ENCODE measurements around the gene PLSCR4.
A peak's percentile ranks its signal among the peaks of the same experiment; 100 is the strongest.
"Not testable (repeated sequence)": the region's sequence is repeated elsewhere in the genome, so short reads cannot be mapped to it uniquely, and the experiment has no call there.

Gene PLSCR4

DNA sequence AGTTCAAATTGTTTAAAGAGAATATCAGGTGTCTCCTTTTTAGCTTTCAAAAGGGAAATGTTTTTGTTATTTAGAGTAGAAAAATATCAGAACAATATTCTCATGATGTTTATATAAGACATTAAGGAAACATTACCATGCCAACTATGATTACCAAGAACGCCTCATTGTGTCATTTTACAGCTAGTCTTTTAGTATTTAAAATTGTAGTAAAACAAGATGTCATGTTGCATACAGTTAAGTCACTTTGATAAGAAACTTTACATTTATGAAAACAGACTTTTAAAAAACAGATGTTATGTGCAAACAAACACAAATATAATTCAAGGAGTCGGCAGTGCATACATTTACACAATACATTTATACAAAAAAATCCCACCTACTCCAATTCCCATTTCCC is 4.4 kb downstream of the PLSCR4 start:
- DNase-seq (ENCODE audit: low read depth): no peak

DNA sequence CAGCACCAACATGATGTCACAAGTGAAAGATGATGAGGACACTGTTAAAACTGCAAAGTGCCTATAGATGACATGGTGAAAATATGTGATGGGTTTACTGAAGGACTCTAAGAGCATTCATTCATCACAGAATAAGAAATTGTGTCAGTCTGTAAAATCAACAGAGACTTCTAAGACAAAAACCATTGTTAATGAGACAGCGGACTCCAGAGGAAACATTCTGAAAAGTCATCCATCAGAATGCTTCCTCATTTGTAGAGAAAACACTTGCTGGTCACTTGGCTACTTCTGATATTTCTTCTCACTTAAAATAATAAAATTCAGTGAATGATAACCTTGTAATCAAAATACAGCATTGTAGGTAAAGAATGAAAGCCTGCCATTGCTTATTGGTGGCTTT is 7.3 kb downstream of the PLSCR4 start:
- DNase-seq (ENCODE audit: low read depth): no peak

DNA sequence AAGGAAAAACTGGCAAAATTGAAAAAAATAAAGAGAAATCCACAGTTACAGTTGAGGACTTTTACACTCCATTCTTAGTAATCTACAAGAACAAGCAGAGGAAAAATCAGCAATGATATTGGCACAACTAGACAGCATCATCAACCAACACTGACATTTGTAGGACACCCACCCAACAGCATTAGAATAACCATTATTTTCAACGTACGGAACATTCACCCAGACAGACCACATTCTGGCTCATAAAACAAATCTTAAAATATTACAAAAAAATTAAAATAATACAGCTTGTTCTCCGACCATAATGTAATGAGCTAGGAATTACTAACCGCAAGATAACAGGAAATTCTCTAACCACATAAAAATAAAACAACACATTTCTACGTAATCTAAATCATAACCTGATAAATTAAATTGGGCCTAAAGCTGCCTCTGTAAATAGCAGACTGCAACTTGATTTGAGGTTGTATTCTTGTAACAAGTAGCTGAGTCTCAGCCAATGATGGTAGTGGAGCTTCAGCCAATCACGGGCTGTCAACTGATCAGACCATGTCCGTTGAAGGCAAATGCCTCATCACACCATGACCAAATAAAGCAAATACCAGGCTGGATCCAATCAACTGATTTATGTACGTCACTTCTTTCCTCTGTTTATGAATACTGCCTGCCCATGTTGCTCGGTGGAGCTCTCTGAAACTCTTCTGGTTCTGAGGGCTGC is 9.2 kb downstream of the PLSCR4 start:
- DNase-seq (ENCODE audit: low read depth): no peak

DNA sequence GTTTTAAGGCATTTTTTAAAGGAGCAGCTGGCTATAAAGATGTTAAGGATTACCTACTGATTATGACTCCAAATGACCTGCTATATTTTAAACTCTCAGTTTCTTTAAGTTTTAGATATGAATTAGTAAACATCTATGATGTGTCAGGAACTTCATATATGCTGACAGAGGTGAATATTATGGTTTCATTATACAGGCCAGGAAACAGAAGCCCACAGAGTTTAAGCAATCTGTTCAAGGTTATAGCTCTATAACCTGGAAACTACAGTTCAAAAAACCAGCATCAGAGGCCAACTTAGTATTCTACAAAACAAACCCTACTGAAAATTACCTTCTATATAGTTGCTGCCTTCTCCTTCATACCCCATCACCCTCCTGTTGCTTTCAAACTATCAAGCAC is 17.4 kb downstream of the PLSCR4 start:
- no peak for DNase-seq (ENCODE audit: low read depth)

DNA sequence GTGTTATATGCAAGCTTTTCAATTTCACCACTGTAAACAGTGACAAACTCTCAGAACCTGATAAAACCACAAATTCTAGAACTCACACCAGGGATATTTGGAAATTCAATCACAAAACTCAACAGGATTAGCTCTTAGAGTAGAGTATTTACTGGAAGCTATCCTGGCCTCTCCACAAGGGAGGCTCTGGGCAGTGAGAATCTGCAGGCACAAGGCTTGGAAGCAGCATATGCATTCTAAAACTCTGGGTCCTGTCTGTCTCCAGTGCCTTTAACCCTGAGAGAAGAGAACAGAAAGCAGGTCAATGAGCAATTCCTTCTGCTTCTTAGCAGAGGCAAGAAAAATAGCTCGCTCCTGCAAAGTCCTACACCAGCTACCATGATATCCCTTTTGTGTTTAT is 23.4 kb downstream of the PLSCR4 start:
- DNase-seq (ENCODE audit: low read depth): no peak

DNA sequence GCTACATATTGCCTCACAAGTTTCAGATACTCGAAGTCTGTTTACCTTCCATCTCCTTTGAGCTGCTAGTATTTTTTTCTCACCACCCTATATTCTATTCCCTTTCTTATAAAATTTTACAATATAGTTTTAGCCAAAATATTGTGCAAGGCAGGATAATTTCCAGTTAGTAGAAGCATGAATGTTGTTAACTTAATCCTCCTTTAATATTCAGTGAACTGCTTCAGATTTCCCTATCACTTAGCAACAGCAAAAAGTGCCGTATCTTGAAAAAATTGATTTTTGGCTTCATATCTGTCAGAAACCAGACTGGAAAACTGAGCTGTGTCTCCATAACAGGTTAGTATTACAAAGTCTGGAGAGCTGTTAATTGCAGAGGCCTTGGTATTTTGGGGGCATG is 24.0 kb downstream of the PLSCR4 start:
- DNase-seq (ENCODE audit: low read depth): no peak

DNA sequence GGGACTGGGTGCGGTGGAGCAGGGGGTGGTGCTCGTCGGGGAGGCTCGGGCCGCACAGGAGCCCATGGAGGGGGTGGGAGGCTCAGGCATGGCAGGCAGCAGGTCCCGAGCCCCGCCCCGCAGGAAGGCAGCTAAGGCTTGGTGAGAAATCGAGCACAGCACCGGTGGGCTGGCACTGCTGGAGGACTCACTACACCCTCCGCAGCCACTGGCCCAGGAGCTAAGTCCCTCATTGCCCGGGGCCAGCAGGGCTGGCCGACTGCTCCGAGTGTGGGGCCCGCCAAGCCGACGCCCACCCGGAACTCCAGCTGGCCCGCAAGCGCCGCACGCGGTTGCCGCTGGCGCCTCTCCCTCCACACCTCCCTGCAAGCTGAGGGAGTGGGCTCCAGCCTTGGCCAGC is 25.4 kb downstream of the PLSCR4 start:
- DNase-seq (ENCODE audit: low read depth): not testable (repeated sequence)

DNA sequence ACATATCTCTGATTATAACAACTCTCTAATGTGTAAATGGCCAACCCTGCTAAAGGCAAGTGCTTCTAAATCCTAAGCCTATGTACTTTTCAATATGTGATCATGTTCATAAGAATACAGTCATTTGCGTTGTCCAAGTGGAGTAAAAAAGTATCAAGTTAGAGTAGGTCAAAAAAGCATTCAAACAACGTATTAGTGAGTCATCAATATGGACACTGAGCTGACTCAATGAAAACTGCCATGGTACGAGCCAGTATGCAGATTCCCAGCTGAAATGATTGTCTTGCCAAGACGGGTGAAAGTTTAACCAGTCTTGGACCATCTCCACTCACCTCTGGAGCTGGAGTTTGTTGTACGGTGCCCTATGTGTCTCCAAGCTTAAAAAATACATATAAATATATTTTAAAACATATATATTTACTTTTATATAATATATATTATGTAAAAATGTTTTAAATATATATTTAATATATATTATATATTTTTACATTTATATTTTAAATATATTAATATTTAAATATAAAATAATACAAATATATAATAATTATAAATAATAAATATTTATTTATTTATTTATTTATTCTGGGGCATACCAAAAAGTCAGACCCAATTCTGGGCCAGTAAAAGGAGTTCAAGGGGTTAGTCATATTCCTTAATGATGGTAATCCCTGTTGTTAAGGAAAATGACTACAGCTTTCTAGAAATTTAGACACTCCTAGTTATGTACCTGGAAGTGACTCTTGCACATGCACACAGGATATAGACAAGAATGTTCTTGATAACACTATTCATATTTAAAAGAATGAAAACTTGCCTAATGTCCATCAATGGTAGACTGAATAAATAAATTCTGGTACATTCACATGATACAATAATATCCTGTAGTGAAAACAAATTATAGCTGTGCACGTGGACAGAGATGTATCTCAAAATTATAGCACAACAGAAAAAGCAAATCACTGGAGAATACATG is 27.2 kb downstream of the PLSCR4 start:
- no peak for DNase-seq (ENCODE audit: low read depth)

DNA sequence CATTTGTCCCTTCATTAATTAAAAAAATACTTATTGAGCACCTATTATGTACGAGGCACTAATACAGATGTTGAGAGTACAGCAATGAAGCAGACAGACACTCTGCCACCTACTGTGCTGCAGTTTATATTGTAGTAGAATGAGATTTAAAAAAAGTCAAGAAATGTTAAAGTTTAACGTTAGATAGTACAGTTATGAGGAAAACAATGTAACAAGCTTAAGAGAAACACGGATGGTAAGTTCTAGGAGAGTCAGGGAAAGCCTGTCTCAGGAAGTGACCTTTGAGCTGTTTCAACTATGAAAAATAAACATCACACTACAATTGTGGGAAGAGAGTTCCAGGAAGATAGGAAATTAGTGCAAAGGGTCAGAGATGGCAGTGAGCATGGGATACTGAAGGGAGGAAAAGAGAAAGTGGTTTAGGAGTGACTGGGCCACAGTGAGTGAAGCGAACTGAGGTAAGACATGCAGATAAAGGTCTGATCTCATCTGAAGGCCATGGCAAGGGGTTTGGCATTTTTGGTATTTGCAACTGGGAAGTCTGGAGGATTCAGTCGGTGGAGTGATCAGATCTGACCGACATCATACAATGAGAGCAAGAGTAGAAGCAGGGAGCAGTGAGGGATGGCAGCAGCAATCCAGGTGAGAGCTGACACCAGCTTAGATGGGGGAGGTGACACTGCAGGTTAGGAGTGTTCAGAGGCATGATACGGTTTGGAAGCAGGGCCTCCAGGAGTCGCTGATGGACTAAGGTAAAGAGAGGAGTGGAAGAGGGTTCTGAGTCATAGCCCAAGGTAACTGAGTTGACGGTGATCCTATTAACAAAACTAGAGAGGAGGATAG is 28.5 kb downstream of the PLSCR4 start:
- no peak for DNase-seq (ENCODE audit: low read depth)

DNA sequence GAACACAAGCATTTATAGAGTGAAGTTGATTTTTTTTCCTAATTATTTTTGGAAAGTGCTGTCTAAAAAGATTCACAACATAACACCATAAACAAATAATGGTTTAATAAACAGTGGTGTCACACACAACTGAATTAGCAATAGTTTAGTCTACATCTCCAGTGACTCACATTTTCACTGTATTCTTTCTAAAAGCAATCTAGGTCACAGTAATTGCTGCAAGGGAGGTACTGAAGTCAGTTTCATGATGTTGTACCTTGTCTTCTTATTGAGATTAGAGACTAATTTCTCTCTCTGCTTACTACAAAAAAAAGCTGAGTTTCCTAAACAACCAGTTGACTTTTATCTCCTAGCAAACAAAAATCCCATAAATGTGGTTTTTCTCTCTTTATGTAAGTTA is 29.6 kb downstream of the PLSCR4 start:
- no peak for DNase-seq (ENCODE audit: low read depth)

DNA sequence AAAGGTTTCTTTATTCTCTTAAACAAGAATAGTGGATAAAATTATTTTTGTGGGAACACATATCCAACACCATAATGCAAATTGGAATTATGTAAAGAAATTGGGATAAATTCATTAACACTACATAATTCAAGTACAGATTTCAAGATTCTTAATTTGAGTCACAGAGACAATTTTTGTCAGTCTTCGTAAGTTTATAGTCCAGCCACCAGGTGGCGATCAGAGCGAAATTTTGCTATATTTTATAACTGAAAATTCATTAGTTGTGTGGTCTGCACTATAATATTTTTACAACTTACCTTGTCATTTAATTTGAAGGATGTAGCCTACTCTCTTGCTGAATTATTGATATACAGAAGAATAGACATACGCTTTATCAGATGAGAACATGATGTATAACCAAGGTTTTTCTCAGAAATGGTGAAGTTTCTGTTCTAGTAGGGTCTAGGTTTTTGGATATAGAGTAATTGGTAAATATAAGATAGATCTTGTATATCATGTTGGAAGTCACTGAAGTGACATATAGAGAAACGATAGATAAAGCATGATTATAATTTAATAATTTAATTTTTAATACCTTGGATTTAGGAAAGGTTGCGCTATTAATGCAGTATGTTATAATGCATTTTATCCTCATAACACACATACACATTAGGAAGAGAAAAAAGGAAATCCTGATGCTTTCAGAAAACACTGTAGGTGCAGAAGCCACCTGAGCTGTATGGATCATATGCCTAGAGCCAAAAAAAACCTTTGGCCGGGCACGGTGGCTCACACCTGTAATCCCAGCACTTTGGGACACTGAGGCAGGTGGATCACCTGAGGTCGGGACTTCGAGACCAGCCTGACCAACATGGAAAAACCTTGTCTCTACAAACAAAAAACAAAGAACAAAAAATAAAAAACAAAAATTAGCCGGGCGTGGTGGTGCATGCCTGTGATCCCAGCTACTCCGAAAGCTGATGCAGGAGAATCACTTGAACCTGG is 31.7 kb downstream of the PLSCR4 start:
- peak; percentile 4 for DNase-seq (ENCODE audit: low read depth)

DNA sequence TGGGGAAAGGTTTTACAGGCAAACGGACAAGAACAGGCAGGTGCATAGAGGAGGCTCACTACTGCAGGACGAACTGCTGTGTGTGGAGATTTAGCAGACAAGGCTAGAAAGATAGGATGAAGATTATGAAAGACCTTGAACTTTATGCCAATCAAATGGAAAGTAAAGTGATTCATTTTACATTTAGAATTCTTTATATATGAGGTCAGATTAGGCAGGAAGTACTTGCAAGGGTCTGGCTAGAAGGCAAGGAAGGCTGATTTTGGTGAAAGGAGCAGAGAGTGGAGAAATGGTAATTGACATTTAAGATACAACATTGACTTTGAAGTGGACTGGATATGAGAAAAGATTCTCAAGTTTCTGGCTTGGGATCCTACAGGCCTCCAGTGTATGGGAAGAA is 33.6 kb downstream of the PLSCR4 start:
- DNase-seq (ENCODE audit: low read depth): no peak

DNA sequence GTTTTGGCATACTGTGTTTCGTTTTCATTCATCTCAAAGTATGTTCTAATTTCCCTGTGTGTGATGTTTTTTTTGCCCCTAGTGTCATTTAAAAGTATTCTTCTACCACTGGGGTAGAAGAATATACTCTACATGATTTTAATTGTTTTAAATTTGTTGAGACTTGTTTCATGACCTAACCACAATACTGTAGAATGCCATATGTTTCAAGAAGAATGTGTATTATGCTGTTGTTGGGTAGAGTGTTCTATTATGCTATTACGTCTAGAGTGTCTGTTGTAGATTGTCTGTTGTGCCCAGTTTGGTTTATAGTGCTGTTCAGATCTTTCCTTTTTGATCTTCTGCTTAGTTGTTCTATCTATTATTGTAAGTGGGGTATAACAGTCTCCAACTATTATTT is 36.4 kb downstream of the PLSCR4 start:
- DNase-seq (ENCODE audit: low read depth): no peak

DNA sequence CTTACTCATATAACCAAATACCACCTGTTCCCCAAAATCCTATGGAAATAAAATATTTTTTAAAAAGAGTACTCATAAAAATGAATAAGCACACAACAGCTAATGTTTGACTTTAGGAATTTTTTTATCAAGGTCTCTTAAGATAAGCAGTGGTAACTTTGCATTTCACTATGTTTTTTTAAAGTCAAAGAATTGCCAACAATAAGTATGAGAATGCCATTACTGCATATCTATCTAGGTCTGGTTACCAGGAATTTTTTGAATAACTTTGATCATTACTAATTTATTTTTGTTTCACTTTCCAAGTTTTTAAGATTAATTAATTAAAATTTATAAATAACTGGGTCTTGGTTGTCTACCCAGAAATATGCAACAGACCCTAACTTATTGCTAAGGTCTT is 41.5 kb downstream of the PLSCR4 start:
- no peak for DNase-seq (ENCODE audit: low read depth)

DNA sequence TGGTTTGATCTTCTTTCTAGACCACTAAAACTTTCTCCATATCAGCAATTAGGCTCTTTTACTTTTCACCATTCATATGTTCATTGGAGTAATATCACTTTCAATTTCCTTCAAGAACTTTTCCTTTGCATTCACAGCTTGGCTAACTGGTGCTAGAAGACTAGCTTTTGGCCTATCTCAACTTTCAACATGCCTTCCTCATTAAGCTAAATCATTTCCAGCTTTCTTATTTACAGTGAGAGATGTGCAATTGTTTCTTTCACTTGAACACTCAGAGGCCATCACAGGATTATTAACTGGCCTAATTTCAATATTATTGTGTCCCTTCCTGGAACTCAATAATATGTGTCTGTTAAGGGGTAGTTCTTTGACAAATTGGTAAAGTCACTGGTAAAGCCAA is 47.1 kb downstream of the PLSCR4 start:
- DNase-seq (ENCODE audit: low read depth): no peak

DNA sequence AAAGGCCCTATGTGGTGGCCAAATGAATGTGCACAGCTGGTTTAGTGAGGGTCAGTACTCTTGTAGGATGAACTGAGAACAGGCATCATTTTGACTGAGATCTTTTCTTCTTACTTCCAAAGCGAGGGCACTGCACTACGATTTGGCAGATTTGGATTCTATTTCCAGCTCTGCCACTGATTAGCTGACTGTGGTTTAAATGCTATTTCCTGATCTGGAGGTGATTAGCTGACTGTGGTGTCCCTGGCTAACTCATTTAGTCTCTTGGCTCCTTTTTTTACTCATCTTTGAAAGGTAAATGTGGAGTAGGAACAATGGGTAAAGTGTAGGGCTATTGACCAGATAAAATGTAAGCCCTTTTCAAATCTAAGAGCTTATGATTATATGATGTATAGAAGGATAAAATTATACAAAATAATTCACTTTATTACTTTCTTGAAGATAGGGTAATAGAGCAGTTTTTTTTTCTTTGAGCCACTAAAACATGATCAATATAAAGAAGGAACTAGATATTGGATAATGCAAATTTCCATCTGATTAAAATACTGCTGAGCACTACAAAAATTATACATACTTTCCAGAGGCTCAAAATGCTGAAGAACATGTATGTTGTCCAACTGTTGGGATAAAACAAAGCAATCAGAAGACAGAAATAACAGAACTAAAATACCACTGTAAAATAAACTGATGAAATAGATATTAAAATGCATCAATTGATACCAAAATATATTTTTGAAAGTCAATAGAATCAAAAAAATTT is 50.3 kb downstream of the PLSCR4 start:
- no peak for DNase-seq (ENCODE audit: low read depth)

DNA sequence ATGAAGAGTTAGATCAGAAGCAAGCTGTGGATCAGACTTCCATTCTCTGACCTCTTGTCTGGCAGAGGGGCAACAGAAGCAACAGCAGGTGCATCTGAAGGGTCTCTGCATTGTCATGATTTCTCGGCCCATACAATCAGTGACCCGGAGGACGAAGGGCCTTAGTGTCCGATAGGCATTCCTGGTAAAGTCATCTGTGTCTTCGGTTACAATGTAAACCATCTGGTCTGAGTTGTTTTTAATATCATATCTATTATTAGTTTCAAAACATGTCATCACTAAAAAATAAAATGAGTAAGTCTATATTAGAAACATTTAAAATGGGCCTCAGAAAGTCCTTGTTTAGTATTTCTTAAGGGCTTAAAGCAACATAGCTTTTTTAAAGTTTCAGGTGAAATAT is 51.1 kb downstream of the PLSCR4 start:
- no peak for DNase-seq (ENCODE audit: low read depth)

DNA sequence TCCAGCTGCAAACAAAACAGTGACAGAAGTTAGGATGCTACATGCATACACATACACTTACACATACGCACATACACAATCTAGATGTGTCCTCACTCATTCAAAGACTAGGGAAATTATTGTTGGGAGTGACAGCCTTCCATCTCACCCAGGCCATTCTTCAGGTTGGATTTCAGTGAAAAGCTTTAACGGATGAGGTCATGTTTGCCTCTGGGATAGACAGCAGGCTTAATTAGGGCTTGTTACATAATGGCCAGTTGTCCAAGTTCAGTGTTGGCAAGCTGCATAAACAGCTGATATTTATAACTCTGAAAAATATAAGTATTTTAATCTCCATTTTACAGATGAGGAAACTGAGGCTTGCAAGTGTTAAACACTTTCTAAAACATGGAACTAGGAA is 54.1 kb downstream of the PLSCR4 start:
- DNase-seq (ENCODE audit: low read depth): no peak

DNA sequence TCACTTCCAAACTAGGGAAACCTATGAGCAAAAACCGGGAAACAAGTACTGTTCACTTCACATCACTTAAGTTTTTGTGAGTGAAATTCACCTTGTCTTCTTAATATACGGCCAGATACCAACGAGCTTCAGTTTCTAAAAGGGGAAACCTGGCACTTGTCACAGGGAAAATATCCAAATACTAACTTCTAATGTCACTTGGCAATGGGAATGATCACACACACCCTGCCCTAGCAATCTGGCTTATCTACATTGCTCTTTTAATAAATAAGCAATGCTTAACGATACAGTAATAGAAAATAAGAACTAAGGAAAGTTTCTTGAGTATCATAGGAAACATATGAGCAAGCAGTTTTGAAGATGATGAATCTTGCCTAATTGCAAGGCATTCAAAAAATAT is 55.3 kb downstream of the PLSCR4 start:
- DNase-seq (ENCODE audit: low read depth): no peak

DNA sequence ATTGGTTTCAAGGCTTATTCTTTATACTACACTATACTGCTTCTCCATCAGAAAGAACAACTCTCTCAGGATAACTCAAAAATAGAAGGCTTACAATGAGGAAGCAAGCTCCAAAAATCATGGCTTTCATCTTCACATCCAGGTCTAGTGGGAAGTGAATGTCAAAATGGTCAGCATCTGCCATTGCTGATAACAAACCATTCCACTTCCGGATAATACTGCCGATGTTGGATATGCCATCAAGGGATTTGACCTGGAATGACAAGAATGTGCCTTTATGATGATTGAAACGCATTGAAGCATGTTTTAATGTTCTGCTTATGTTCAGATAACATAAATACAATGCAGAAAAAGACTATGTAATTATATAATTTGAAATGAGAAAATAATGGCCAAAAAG is 55.9 kb downstream of the PLSCR4 start:
- DNase-seq (ENCODE audit: low read depth): no peak

DNA sequence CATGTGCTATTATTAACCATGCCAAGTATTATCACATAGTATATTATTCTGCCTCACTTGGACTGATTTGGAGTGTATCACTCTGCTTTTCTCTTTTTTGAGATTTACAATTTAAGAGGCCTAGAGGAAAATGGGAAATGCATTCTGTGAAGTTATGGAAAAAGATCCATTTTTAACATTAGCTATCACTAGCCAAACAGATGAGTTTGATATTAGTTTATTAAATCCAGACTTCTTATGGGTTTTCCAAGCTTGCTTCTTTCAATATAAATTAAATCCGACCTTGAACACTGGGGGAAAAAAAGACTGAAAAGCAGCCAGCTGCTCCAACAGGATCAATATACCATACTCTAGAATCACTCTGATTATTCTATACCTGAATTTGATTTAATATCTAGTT is 59.9 kb downstream of the PLSCR4 start:
- DNase-seq (ENCODE audit: low read depth): no peak

All from stimulated activated CD8-positive, alpha-beta memory T cell treated with anti-CD3 and anti-CD28 coated beads, Interleukin-7, amount 100 ng/mL, for 24 hours (primary cell).